Measurements from ENCODE around the gene HSBP1L1. TPM values are rescaled to one million over a fixed set of nuclear protein-coding genes. Genes with fewer than 3 reads are reported as not detected.
A peak's percentile ranks its signal among the peaks of the same experiment; 100 is the strongest.

Gene HSBP1L1
- total and polyA plus RNA-seq, 2 of the 13 experiments (the other 11 are each of a cell fraction or from before 2014, with no cell fraction given) = 22.6 to 45.1 TPM

- TF ChIP-seq ZFP36 (IDR thresholded peaks at IDR 0.05; ENCODE audit: borderline replicate concordance, low read depth, low read length, partially characterized antibody) (no peak), FOXM1 (CRISPR knock-in tag; IDR thresholded peaks at IDR 0.05) (no peak), ZFY (CRISPR knock-in tag; IDR thresholded peaks at IDR 0.05) (peak; percentile 74), NR2C2 (CRISPR knock-in tag; IDR thresholded peaks at IDR 0.05; ENCODE audit: borderline replicate concordance) (peak; percentile 44; the same call in 1 of the 2 replicates), ZNF710 (CRISPR knock-in tag; IDR thresholded peaks at IDR 0.05; ENCODE audit: borderline replicate concordance) (no peak), ZNF558 (CRISPR knock-in tag; IDR thresholded peaks at IDR 0.05; ENCODE audit: borderline replicate concordance) (no peak), STAG1 (CRISPR knock-in tag; IDR thresholded peaks at IDR 0.05) (no peak), PCBP2 (optimal IDR thresholded peaks at IDR 0.05; ENCODE audit: low read depth, low read length, poor library complexity, severe bottlenecking) (no peak), PHB2 (IDR thresholded peaks at IDR 0.05; ENCODE audit: partially characterized antibody) (no peak), ZNF790 (CRISPR knock-in tag; IDR thresholded peaks at IDR 0.05; ENCODE audit: borderline replicate concordance) (no peak), ZNF354B (CRISPR knock-in tag; IDR thresholded peaks at IDR 0.05) (no peak), MEIS2 (CRISPR knock-in tag; IDR thresholded peaks at IDR 0.05) (0 out of 2 replicates have a peak, but pooled peaks have one; percentile 64), RELA (CRISPR knock-in tag; IDR thresholded peaks at IDR 0.05) (no peak), ZNF468 (CRISPR knock-in tag; IDR thresholded peaks at IDR 0.05) (no peak), THRA (CRISPR knock-in tag; IDR thresholded peaks at IDR 0.05; ENCODE audit: borderline replicate concordance) (no peak), NR3C1 (CRISPR knock-in tag; IDR thresholded peaks at IDR 0.05) (no peak)
- TF ChIP-seq, protein P1, sequence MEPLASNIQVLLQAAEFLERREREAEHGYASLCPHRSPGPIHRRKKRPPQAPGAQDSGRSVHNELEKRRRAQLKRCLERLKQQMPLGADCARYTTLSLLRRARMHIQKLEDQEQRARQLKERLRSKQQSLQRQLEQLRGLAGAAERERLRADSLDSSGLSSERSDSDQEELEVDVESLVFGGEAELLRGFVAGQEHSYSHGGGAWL (CRISPR knock-in tag; IDR thresholded peaks at IDR 0.05) = no peak
- TF ChIP-seq, protein P2, sequence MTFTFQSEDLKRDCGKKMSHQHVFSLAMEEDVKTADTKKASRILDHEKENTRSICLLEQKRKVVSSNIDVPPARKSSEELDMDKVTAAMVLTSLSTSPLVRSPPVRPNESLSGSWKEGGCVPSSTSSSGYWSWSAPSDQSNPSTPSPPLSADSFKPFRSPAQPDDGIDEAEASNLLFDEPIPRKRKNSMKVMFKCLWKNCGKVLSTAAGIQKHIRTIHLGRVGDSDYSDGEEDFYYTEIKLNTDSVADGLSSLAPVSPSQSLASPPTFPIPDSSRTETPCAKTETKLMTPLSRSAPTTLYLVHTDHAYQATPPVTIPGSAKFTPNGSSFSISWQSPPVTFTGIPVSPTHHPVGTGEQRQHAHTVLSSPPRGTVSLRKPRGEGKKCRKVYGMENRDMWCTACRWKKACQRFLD (CRISPR knock-in tag; IDR thresholded peaks at IDR 0.05; ENCODE audit: borderline replicate concordance) = no peak
- TF ChIP-seq, protein P3, sequence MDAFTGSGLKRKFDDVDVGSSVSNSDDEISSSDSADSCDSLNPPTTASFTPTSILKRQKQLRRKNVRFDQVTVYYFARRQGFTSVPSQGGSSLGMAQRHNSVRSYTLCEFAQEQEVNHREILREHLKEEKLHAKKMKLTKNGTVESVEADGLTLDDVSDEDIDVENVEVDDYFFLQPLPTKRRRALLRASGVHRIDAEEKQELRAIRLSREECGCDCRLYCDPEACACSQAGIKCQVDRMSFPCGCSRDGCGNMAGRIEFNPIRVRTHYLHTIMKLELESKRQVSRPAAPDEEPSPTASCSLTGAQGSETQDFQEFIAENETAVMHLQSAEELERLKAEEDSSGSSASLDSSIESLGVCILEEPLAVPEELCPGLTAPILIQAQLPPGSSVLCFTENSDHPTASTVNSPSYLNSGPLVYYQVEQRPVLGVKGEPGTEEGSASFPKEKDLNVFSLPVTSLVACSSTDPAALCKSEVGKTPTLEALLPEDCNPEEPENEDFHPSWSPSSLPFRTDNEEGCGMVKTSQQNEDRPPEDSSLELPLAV (CRISPR knock-in tag; conservative IDR thresholded peaks at IDR 0.05; ENCODE audit: low read depth) = no peak
- TF ChIP-seq, protein P4, sequence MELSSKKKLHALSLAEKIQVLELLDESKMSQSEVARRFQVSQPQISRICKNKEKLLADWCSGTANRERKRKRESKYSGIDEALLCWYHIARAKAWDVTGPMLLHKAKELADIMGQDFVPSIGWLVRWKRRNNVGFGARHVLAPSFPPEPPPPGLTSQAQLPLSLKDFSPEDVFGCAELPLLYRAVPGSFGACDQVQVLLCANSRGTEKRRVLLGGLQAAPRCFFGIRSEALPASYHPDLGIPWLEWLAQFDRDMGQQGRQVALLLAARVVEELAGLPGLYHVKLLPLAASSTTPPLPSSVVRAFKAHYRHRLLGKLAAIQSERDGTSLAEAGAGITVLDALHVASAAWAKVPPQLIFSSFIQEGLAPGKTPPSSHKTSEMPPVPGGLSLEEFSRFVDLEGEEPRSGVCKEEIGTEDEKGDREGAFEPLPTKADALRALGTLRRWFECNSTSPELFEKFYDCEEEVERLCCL (CRISPR knock-in tag; IDR thresholded peaks at IDR 0.05; ENCODE audit: borderline replicate concordance) = no peak
Measured at GRCh38 chr18:79985172-79985571, 20.7 kb downstream of the HSBP1L1 start (continued).

Data from HepG2 (cell line).